Stimulated activated CD8-positive, alpha-beta memory T cell treated with anti-CD3 and anti-CD28 coated beads, Interleukin-7, amount 100 ng/mL, for 4 hours (primary cell): ENCODE measurements around the gene GPR137B.
"Not testable (repeated sequence)": the region's sequence is repeated elsewhere in the genome, so short reads cannot be mapped to it uniquely, and the experiment has no call there.

Experiments used
- DNase-seq, 2 donors: peaks; one replicate each; pipeline ENCODE4 v3.0.0-alpha.2; 2020; ENCODE audit warnings: low read depth in 2 of 2

The GPR137B gene

GRCh38 chr1:236159704-236160539, 17.6 kb downstream of the GPR137B start:
- no peak for DNase-seq

GRCh38 chr1:236160540-236161127, 18.3 kb downstream of the GPR137B start:
- no peak for DNase-seq

GRCh38 chr1:236161230-236161629, 18.9 kb downstream of the GPR137B start:
- no peak for DNase-seq

- not testable (repeated sequence) for DNase-seq
Observed at GRCh38 chr1:236161755-236162154, 19.4 kb downstream of the GPR137B start.

GRCh38 chr1:236163463-236164153, 21.3 kb downstream of the GPR137B start:
- no peak for DNase-seq

GRCh38 chr1:236164273-236164672, 21.9 kb downstream of the GPR137B start:
- no peak for DNase-seq

- DNase-seq: no peak
Observed at GRCh38 chr1:236165238-236165981, 23.1 kb downstream of the GPR137B start.

- no peak for DNase-seq
Observed at GRCh38 chr1:236166041-236166440, 23.7 kb downstream of the GPR137B start.

- DNase-seq: no peak
Observed at GRCh38 chr1:236167154-236167553, 24.8 kb downstream of the GPR137B start.

- DNase-seq: no peak
Observed at GRCh38 chr1:236167578-236167977, 25.2 kb downstream of the GPR137B start.

- DNase-seq: no peak
Observed at GRCh38 chr1:236168716-236169429, 26.5 kb downstream of the GPR137B start.

- DNase-seq: no peak
Observed at GRCh38 chr1:236172041-236172579, 29.8 kb downstream of the GPR137B start.

GRCh38 chr1:236173174-236173767, 30.9 kb downstream of the GPR137B start:
- DNase-seq: no peak

- DNase-seq: no peak
Observed at GRCh38 chr1:236175642-236176336, 33.5 kb downstream of the GPR137B start.

- DNase-seq: no peak
Observed at GRCh38 chr1:236176337-236177336, 34.3 kb downstream of the GPR137B start.

GRCh38 chr1:236179634-236180033, 37.3 kb downstream of the GPR137B start:
- no peak for DNase-seq

GRCh38 chr1:236181059-236181458, 38.7 kb downstream of the GPR137B start:
- no peak for DNase-seq

- DNase-seq: no peak
Observed at GRCh38 chr1:236185687-236186086, 43.3 kb downstream of the GPR137B start.

GRCh38 chr1:236186471-236186870, 44.1 kb downstream of the GPR137B start:
- DNase-seq: not testable (repeated sequence)
